Placental epithelial cell (primary cell): Measurements from ENCODE around the gene ARHGAP27. TPM values are rescaled to one million over a fixed set of nuclear protein-coding genes. Genes with fewer than 3 reads are reported as not detected.

ENCODE experiments used
- total RNA-seq: library from RNA; depleted of rRNA; stranded (reverse); fragments of >200 nt; gene quantifications from 2 replicates; pipeline ENCODE4 v1.2.3, GENCODE V29; 2012

ARHGAP27 gene
- 18.8 and 27.0 TPM in 2 replicates for total RNA-seq

GRCh38 chr17:45432405-45433158 lies at the start of gene ARHGAP27:
Gene ARHGAP27 (minus strand): TSS chr17:45432870. CDS start chr17:45430279, 2,591 bp downstream.

Other genes starting within 250 kb of the ARHGAP27 start
- 1.7 and 3.1 TPM in 2 replicates for gene FMNL1, start 211.0 kb downstream of the ARHGAP27 start, total RNA-seq
- gene SPATA32, start 170.8 kb downstream of the ARHGAP27 start, total RNA-seq = 0.33 and 0.39 TPM in 2 replicates
- gene MAP3K14, start 115.8 kb downstream of the ARHGAP27 start, total RNA-seq = 6.1 and 6.7 TPM in 2 replicates
- gene PLEKHM1, start 57.9 kb upstream of the ARHGAP27 start, total RNA-seq = 18.5 and 36.0 TPM in 2 replicates